ENCODE results near the gene FXYD2. TPM values are rescaled to one million over a fixed set of nuclear protein-coding genes. Genes with fewer than 3 reads are reported as not detected.

FXYD2 gene
- total and polyA plus RNA-seq, 2 of the 8 experiments (the other 6 are each of a cell fraction or from before 2014, with no cell fraction given), result 0.89 to 1.1 TPM

- no peak overlapping the region for H3K23ac ChIP-seq (ENCODE audit: insufficient read length)
- H3K4ac ChIP-seq (replicated peaks; ENCODE audit: insufficient read length, low read depth, low read length), result no peak overlapping the region
- no peak overlapping the region for H4K91ac ChIP-seq (replicated peaks; ENCODE audit: insufficient read length, low read length)
- no peak for FAIRE-seq
- H2BK15ac ChIP-seq (ENCODE audit: low read length), result peak overlapping the region; percentile 36; the same call in 1 of the 2 replicates
- 90% methylated on average over 5 of the region's 5 CpGs; no CpG with 5 or more reads in 1 of the 2 experiments for WGBS, 2 experiments (ENCODE audit: extremely low coverage in 1 of 2, insufficient coverage in 1 of 2, insufficient read length in 1 of 2, insufficient replicate concordance in 2 of 2, low coverage in 1 of 2, low lambda C conversion rate in 2 of 2, missing lambda C conversion rate in 1 of 2)
- H3K4me1 ChIP-seq (replicated peaks in 1 of 4; ENCODE audit: control insufficient read depth in 3 of 4, insufficient read depth in 4 of 4, low read length in 3 of 4), result peaks cover 0 to 31% (median 18%) of the 10 kb centered on the region in 4 experiments; a peak in 6 of 7 replicates
- POLR2A ChIA-PET (ENCODE audit: partially characterized antibody), result interaction anchor here (1.3 to 1.7 kb wide), 2 partner anchors 11 to 391 kb away, joined by 3 to 4 read pairs; no protein-coding TSS in a partner anchor
- H2BK120ac ChIP-seq (replicated peaks; ENCODE audit: low read depth, low read length), result no peak overlapping the region
- no peaks in the 10 kb centered on the region for H4K20me1 ChIP-seq (replicated peaks in 1 of 2; ENCODE audit: control insufficient read depth in 1 of 2, insufficient read depth in 2 of 2, low read length in 2 of 2)
- peak overlapping the region; percentile 73; the same call in 1 of the 2 replicates for H4K8ac ChIP-seq (ENCODE audit: extremely low read depth, insufficient read depth, low read length)
- no peak overlapping the region for H3K14ac ChIP-seq (ENCODE audit: insufficient read length)
- H3K56ac ChIP-seq (replicated peaks; ENCODE audit: insufficient read length, low read depth, low read length), result no peak overlapping the region
- no peak overlapping the region for H3K9ac ChIP-seq (replicated peaks in 1 of 4; ENCODE audit: extremely low read depth in 1 of 4, low read depth in 3 of 4, low read length in 3 of 4)
- TF ChIP-seq YY1 (IDR thresholded peaks at IDR 0.05; ENCODE audit: low read depth, low read length), result no peak
- no peak overlapping the region for H3K27ac ChIP-seq (ENCODE audit: low read depth, low read length)
- H3K4me2 ChIP-seq (ENCODE audit: insufficient read depth in 1 of 2, low read depth in 2 of 2, low read length in 2 of 2), result peak overlapping the region; percentile 37 to 67; a peak in 2 of 4 replicates
- H3K79me1 ChIP-seq (ENCODE audit: low read depth, low read length), result no peaks in the 10 kb centered on the region
- H3K18ac ChIP-seq (ENCODE audit: extremely low read depth, low read length), result peak overlapping the region; percentile 64; the same call in 1 of the 2 replicates
- no peak for DNase-seq (ENCODE audit: low read depth in 1 of 2, low spot score in 2 of 2)
- H2BK5ac ChIP-seq (ENCODE audit: low read depth, low read length), result peak overlapping the region; percentile 45; the same call in 1 of the 2 replicates
- no peaks in the 10 kb centered on the region; the same call in 1 of the 2 replicates for H3K23me2 ChIP-seq (ENCODE audit: low read depth, low read length)
- H3K27me3 ChIP-seq (replicated peaks in 1 of 4; ENCODE audit: control insufficient read depth in 3 of 4, extremely low read depth in 1 of 4, insufficient read depth in 3 of 4, low read length in 3 of 4), result no peaks in the 10 kb centered on the region; a peak in 1 of 7 replicates
- H2BK20ac ChIP-seq (ENCODE audit: low read length), result peak overlapping the region; percentile 61; the same call in 1 of the 2 replicates
- no peaks in the 10 kb centered on the region for H3K9me3 ChIP-seq (ENCODE audit: insufficient read depth in 2 of 2, low read depth in 1 of 2, low read length in 1 of 2)
- H2AK5ac ChIP-seq (ENCODE audit: low read depth, low read length), result no peak overlapping the region
- H2AFZ ChIP-seq (ENCODE audit: low read length), result no peak overlapping the region; the same call in 1 of the 2 replicates
- no peaks in the 10 kb centered on the region for H3K79me2 ChIP-seq (ENCODE audit: control insufficient read depth in 1 of 2, insufficient read depth in 2 of 2, low read length in 2 of 2)
- H3K36me3 ChIP-seq (ENCODE audit: control insufficient read depth in 2 of 4, insufficient read depth in 4 of 4, low read length in 3 of 4), result no peaks in the 10 kb centered on the region
- H3K4me3 ChIP-seq (ENCODE audit: extremely low read depth in 1 of 4, insufficient read depth in 2 of 4, low read depth in 3 of 4, low read length in 4 of 4), result no peak overlapping the region; a peak in 1 of 8 replicates
- H4K5ac ChIP-seq (ENCODE audit: insufficient read length, low read depth, low read length), result no peak overlapping the region
- CTCF ChIA-PET (ENCODE audit: partially characterized antibody), result interaction anchor here (0.7 to 9.7 kb wide), 53 partner anchors 9 to 449 kb away, joined by 3 to 163 read pairs (median 5); no protein-coding TSS in a partner anchor
- peak overlapping the region; percentile 68; the same call in 1 of the 2 replicates for H2BK12ac ChIP-seq (ENCODE audit: low read depth, low read length)
These were observed 7.6 kb downstream of the FXYD2 start for GRCh38 chr11:117816846-117817367.
